A673 (cell line): Measurements from ENCODE around the gene MFNG. TPM values are rescaled to one million over a fixed set of nuclear protein-coding genes. Genes with fewer than 3 reads are reported as not detected.

Source experiments
- Bru-seq: library from RNA; stranded (reverse); fragments of 400-500 nt; gene quantifications from one replicate; lab custom pipeline; 2021; lab: Mats Ljungman, UMichigan
- BruChase-seq, 2 experiments: library from RNA; stranded (reverse); fragments of 400-500 nt; gene quantifications; one replicate each; lab custom pipeline; 2021; lab: Mats Ljungman, UMichigan
- BruUV-seq: library from RNA; stranded (reverse); fragments of 400-500 nt; replicated peaks from 2 replicates; lab custom pipeline; 2021; lab: Mats Ljungman, UMichigan
- CTCF ChIA-PET: fragments of 300-600 bp; sonication (Branson Sonifier 250); formaldehyde crosslinking; loops from one replicate; lab custom pipeline; 2022; ENCODE audit warnings: antibody characterized with exemption; lab: Charles Lee
- POLR2A ChIA-PET: fragments of 300-600 bp; sonication (Branson Sonifier 250); formaldehyde crosslinking; loops from one replicate; lab custom pipeline; 2022; ENCODE audit warnings: antibody characterized with exemption; ENCODE audit not compliant: low non-redundant PET; lab: Charles Lee
- DNase-seq: peaks from one replicate; pipeline ENCODE4 v3.0.0-alpha.2; 2015; ENCODE audit warnings: low spot score
- H3K27ac ChIP-seq: fragments of 200-600 bp; sonication (generic); 2 replicates; pipeline ENCODE4 v1.5.1; 2016; ENCODE audit warnings: mixed run types, low read depth, mild to moderate bottlenecking, mixed read lengths, antibody characterized with exemption, low read length; ENCODE audit not compliant: poor library complexity, severe bottlenecking
- H3K27me3 ChIP-seq: fragments of 200-600 bp; sonication (generic); replicated peaks from 2 replicates; pipeline ENCODE4 v1.6.1; 2017; ENCODE audit warnings: mixed run types, low read depth, mild to moderate bottlenecking, mixed read lengths, antibody characterized with exemption, low read length; ENCODE audit not compliant: insufficient read depth, poor library complexity
- H3K36me3 ChIP-seq: fragments of 200-600 bp; sonication (generic); 2 replicates; pipeline ENCODE4 v1.6.1; 2016; ENCODE audit warnings: mixed run types, mild to moderate bottlenecking, mixed read lengths, antibody characterized with exemption, low read length; ENCODE audit not compliant: insufficient read depth, poor library complexity, severe bottlenecking
- H3K4me1 ChIP-seq: fragments of 200-600 bp; sonication (generic); 2 replicates; pipeline ENCODE4 v1.6.1; 2017; ENCODE audit warnings: mixed run types, mild to moderate bottlenecking, mixed read lengths, antibody characterized with exemption, low read length; ENCODE audit not compliant: insufficient read depth, poor library complexity, severe bottlenecking
- H3K4me3 ChIP-seq: fragments of 200-600 bp; sonication (generic); 2 replicates; pipeline ENCODE4 v1.5.1; 2016; ENCODE audit warnings: low read depth, mixed run types, mild to moderate bottlenecking, mixed read lengths, low read length; ENCODE audit not compliant: poor library complexity, severe bottlenecking
- H3K9me3 ChIP-seq: fragments of 200-600 bp; sonication (generic); 2 replicates; pipeline ENCODE4 v1.6.1; 2016; ENCODE audit warnings: mixed run types, low read depth, mild to moderate bottlenecking, mixed read lengths, antibody characterized with exemption, low read length; ENCODE audit not compliant: poor library complexity, severe bottlenecking
- CTCF ChIP-seq: fragments of 300-800, 200-600 bp; sonication (generic); conservative IDR thresholded peaks from 2 replicates; pipeline ENCODE4 v1.5.1; 2017; ENCODE audit warnings: low read depth, mild to moderate bottlenecking, antibody characterized with exemption, low read length, moderate library complexity, mixed read lengths
- EZH2 ChIP-seq: fragments of 200-600 bp; sonication (generic); IDR thresholded peaks from 2 replicates; pipeline ENCODE4 v1.6.1; 2017; ENCODE audit warnings: borderline replicate concordance, low read depth, mild to moderate bottlenecking, mixed read lengths, antibody characterized with exemption, low read length; ENCODE audit not compliant: poor library complexity, severe bottlenecking
- intact Hi-C: fragments of 100-400 bp; cut with micrococcal nuclease; formaldehyde crosslinking; loops from one replicate; pipeline ENCODE4 v1.10.0; 2022; ENCODE audit not compliant: unreplicated experiment
- long read RNA-seq: library from polyadenylated mRNA; stranded (forward); transcript quantifications from one replicate; pipeline ENCODE4 v2.0.0, GENCODE V29; 2022
- total RNA-seq: library from RNA; stranded (reverse); gene quantifications from 2 replicates; pipeline ENCODE4 v1.2.3, GENCODE V29; 2021

The MFNG gene, protein sequence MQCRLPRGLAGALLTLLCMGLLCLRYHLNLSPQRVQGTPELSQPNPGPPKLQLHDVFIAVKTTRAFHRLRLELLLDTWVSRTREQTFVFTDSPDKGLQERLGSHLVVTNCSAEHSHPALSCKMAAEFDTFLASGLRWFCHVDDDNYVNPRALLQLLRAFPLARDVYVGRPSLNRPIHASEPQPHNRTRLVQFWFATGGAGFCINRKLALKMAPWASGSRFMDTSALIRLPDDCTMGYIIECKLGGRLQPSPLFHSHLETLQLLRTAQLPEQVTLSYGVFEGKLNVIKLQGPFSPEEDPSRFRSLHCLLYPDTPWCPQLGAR
- total RNA-seq = not detected in 2 replicates
- Bru-seq, nascent RNA = not detected
- BruChase-seq, experiment 1, labeled RNA remaining after a 2-hour chase = not detected
- BruChase-seq, experiment 2, labeled RNA remaining after a 6-hour chase = percentile 5 among the genes with signal in this experiment
- long read RNA-seq = 0 reads

DNA sequence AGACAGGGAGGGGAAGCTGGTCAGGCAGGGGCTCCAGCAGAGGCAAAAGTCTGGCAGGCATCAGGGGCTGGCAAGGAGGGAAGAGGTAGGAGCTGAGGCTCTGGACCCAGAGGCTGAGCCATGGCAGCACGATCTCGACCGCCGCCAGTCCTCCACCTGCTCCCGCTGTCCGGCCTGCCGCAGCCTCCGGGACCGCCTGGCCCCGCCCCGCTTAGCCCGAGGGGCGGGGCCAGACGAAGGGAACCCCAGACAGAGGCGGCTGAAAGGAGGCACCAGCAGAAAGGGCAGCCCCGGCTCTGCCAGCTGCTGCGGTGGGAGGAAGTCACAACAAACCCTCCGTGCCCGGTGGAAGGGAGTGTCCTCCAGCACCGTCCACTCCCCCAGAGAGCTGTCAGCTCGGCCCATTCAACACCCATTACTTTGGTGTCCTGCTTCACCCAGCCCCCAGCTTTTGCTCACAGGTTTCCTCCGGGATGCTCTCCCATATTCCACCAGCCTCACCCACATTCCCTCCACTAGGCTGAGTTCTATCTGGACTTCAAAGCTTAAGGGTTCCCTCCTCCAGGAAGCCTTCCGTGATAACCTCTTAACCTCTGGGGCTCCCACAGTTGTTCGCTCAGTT, at the start of gene MFNG:
Gene MFNG, minus strand, starts transcription at position 161 of the 622 bp plus-strand sequence. CDS start 207 bp downstream, outside the sequence.
- BruUV-seq = no TSS peak
- ChIA-PET CTCF (interaction anchor here (0.6 kb wide), 1 partner anchor 221 kb away, joined by 10 read pairs; no protein-coding TSS in a partner anchor), POLR2A (interaction anchor here (0.6 kb wide), 1 partner anchor 189 kb away, joined by 4 read pairs; no protein-coding TSS in a partner anchor)
- H3K4me3 ChIP-seq = no peak within 1 kb of the TSS
- no peaks in the 10 kb centered on the region for H3K9me3 ChIP-seq
- H3K4me1 ChIP-seq = peaks cover 4% of the 10 kb centered on the region
- H3K27me3 ChIP-seq = no peaks in the 10 kb centered on the region
- TF ChIP-seq CTCF = no peak
- H3K36me3 ChIP-seq = no peaks in the 10 kb centered on the region
- DNase-seq = peak; percentile 44
- intact Hi-C loops = no loop called here
- no peak within 1 kb of the TSS for H3K27ac ChIP-seq

DNA sequence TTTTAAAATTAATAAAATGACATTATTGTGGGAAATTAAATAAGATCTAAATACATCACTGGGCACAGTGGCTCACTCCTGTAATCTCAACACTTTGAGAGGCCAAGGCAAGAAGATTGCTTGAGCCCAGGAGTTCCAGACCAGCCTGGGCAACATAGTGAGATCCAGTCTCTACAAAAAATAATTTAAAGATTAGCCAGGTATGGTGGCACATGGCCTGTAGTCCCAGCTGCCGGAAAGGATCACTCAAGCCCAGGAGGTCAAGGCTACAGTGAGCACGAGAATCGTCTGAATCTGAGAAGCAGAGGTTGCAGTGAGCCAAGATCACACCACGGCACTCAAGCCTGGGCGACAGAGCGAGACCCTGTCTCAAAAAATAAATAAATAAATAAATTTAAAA, 49.0 kb upstream of the MFNG start:
- ChIA-PET CTCF (no interaction called here), POLR2A (no interaction called here)
- intact Hi-C loops = loop anchor here (5.0 kb wide), 1 partner anchor 147 kb away; no protein-coding TSS in a partner anchor

GRCh38 chr22:37534445-37534844, 48.3 kb upstream of the MFNG start:
- POLR2A ChIA-PET = no interaction called here
- no peak overlapping the region for H3K4me3 ChIP-seq
- intact Hi-C loops = no loop called here

More for the DNA sequence above, 49.0 kb upstream of the MFNG start:
- TF ChIP-seq CTCF (no peak), EZH2 (no peak)
- Histone ChIP-seq H3K4me3 (no peak overlapping the region), H3K4me1 (no peaks in the 10 kb centered on the region), H3K36me3 (no peaks in the 10 kb centered on the region), H3K27ac (no peak overlapping the region), H3K27me3 (no peaks in the 10 kb centered on the region), H3K9me3 (no peaks in the 10 kb centered on the region)
- DNase-seq = no peak
- no TSS peak for BruUV-seq

More at GRCh38 chr22:37534445-37534844, 48.3 kb upstream of the MFNG start:
- CTCF ChIA-PET = no interaction called here
- no TSS peak for BruUV-seq
- Histone ChIP-seq H3K27me3 (no peaks in the 10 kb centered on the region), H3K27ac (no peak overlapping the region), H3K36me3 (no peaks in the 10 kb centered on the region), H3K4me1 (no peaks in the 10 kb centered on the region), H3K9me3 (no peaks in the 10 kb centered on the region)
- TF ChIP-seq CTCF = no peak
- TF ChIP-seq EZH2 = no peak
- no peak for DNase-seq
